ENCODE results near the gene TIE1. TPM values are rescaled to one million over a fixed set of nuclear protein-coding genes. Genes with fewer than 3 reads are reported as not detected.

TIE1 gene
- total RNA-seq, 4 donors from 2014 or later: 15.9 to 27.9 (median 20.7) TPM

DNA sequence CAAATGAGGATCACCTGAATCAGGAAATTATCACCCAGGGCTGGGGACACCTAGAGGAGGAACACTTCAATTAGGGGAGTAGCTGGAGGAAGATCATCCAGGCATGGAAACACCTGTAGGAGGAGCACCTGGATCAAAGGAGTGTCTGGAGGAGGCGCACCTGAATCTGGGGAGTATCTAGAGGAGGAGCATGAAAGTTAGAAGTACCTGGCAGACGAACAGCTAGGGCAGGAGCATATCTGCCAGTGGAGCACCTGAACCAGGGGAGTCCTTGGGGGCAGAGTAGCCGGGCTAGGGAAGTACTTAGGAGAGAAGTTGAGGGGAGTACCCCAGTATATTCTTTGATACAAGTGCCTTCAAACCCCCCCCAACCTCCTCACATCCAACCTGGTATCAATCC, 16.7 kb upstream of the TIE1 start:
- in situ Hi-C loops (cut with MboI; ENCODE audit: low sequenced_read_pairs in 4 of 4) (no loop called here), intact Hi-C loops (cut with DNase I; ENCODE audit: low total_unique reads) (no loop called here)
- Histone ChIP-seq H3K36me3 (no peaks in the 10 kb centered on the region), H3K27ac (no peak overlapping the region), H3K9me3 (no peaks in the 10 kb centered on the region), H3K4me3 (no peak overlapping the region), H3K27me3 (peaks cover 0 to 2% (median 0%) of the 10 kb centered on the region in 3 donors), H3K4me1 (no peaks in the 10 kb centered on the region)
- no peak for ATAC-seq
- TF ChIP-seq, protein P1, sequence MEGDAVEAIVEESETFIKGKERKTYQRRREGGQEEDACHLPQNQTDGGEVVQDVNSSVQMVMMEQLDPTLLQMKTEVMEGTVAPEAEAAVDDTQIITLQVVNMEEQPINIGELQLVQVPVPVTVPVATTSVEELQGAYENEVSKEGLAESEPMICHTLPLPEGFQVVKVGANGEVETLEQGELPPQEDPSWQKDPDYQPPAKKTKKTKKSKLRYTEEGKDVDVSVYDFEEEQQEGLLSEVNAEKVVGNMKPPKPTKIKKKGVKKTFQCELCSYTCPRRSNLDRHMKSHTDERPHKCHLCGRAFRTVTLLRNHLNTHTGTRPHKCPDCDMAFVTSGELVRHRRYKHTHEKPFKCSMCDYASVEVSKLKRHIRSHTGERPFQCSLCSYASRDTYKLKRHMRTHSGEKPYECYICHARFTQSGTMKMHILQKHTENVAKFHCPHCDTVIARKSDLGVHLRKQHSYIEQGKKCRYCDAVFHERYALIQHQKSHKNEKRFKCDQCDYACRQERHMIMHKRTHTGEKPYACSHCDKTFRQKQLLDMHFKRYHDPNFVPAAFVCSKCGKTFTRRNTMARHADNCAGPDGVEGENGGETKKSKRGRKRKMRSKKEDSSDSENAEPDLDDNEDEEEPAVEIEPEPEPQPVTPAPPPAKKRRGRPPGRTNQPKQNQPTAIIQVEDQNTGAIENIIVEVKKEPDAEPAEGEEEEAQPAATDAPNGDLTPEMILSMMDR (IDR thresholded peaks at IDR 0.05 in 4 of 5, conservative IDR thresholded peaks at IDR 0.05 in 1 of 5): no peak
- no peak for TF ChIP-seq POLR2A (IDR thresholded peaks at IDR 0.05)
- no peak for DNase-seq

DNA sequence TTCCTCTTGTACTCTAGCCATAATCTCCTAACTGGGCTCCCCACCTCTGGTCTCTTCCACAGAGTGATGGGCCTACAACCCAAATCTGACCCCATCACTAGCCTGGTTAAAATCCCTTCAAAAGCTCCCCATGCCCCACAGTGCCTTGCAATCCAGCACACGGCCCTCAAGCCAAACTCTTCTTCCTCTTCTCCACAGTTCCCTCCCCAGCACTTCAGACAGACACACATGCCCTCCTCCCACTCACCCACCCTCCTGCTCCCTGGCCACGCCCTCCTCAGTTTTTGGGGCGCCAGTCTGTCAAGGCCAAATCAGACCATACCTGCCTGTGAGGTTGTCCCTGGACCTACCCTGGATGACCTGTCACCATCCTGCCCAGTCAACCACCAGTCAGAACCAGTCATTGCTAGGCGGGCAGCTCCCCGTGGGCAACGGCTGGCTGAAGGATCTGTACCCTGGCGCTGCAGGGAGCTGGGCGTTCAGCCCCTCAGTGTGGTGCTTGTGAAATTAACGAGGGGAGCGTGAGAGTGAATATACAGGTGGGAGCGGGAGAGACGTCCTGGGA, 16.2 kb upstream of the TIE1 start:
- Histone ChIP-seq H3K27ac (no peak overlapping the region), H3K4me1 (no peaks in the 10 kb centered on the region), H3K36me3 (no peaks in the 10 kb centered on the region), H3K4me3 (no peak overlapping the region), H3K9me3 (no peaks in the 10 kb centered on the region), H3K27me3 (peaks cover 0 to 2% (median 0%) of the 10 kb centered on the region in 3 donors)
- no peak for DNase-seq
- intact Hi-C loops (cut with DNase I; ENCODE audit: low total_unique reads): no loop called here
- no peak for ATAC-seq
- TF ChIP-seq, protein P1 (IDR thresholded peaks at IDR 0.05 in 4 of 5, conservative IDR thresholded peaks at IDR 0.05 in 1 of 5): no peak
- TF ChIP-seq POLR2A (IDR thresholded peaks at IDR 0.05): no peak
- in situ Hi-C loops (cut with MboI; ENCODE audit: low sequenced_read_pairs in 4 of 4): no loop called here

DNA sequence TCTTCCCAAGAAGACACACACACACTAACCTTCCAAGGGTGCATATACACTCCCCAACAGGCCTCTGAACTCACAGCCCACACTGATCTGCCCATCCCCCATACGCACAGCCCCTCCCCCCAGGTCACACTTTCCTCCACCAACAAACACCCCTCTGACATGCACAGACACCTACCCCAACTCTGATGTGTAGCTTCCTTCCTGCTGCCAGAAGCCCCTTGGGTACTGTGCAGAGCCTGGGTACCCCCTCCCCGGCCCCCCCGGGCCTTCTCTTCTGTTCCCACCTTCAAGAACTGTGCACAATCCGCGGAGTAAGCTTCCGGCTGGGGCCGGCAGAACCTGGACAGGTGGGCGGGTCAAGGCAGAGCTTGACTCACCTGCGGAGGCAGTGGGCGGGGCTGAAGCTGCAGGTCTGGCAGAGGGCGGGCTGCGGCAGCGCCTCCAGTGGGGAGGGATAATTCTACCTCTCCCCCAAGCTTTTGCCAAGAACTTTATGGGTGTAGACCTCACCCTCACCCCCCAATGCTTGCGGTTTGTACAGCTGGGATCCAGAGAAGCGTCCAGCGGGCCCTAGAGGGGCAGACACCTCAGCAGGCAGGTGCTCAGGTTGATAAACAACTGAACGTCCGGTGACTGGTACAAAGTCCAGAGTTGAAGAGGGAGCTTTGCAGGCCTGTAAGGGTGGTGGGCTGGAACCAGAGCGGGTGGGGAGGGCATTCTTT, 15.4 kb upstream of the TIE1 start, which contains the start of gene C1orf210:
C1orf210 (minus strand) TSS at position 313 of the 722 bp plus-strand sequence. CDS start 2,311 bp downstream, outside the sequence.
- in situ Hi-C loops (cut with MboI; ENCODE audit: low sequenced_read_pairs in 4 of 4): no loop called here
- no peak for TF ChIP-seq POLR2A (IDR thresholded peaks at IDR 0.05)
- TF ChIP-seq, protein P1 (IDR thresholded peaks at IDR 0.05 in 4 of 5, conservative IDR thresholded peaks at IDR 0.05 in 1 of 5): no peak
- Histone ChIP-seq H3K36me3 (no peaks in the 10 kb centered on the region), H3K4me1 (no peaks in the 10 kb centered on the region), H3K27me3 (peaks cover 0 to 2% (median 0%) of the 10 kb centered on the region in 3 donors), H3K9me3 (no peaks in the 10 kb centered on the region), H3K4me3 (no peak within 1 kb of the TSS), H3K27ac (no peak within 1 kb of the TSS)
- intact Hi-C loops (cut with DNase I; ENCODE audit: low total_unique reads): no loop called here
- DNase-seq (no peak), ATAC-seq (no peak)

DNA sequence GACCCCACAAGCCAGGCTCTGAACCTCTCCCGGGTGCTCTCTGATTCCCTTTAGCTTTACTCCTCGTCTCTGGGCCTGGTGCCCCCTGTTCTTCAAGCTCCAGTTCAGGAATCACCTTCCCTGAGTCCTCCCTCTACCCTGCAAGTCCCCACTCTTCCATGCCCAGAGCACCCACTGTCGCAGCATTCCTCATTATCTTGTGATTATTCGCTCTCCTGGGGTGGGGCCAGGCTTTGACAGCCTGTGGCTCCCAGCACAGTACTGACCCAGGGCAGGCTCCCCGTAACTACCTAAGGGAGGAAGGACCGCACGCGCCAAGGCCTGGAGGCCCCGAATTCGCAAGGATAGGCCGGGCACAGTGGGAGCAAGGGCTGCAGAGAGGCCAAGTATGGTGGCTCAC, 14.7 kb upstream of the TIE1 start:
- Histone ChIP-seq H3K4me3 (no peak overlapping the region), H3K9me3 (no peaks in the 10 kb centered on the region), H3K27ac (no peak overlapping the region), H3K4me1 (no peaks in the 10 kb centered on the region), H3K36me3 (no peaks in the 10 kb centered on the region), H3K27me3 (peaks cover 0 to 2% (median 0%) of the 10 kb centered on the region in 3 donors)
- intact Hi-C loops (cut with DNase I; ENCODE audit: low total_unique reads): no loop called here
- in situ Hi-C loops (cut with MboI; ENCODE audit: low sequenced_read_pairs in 4 of 4): no loop called here
- ATAC-seq (no peak), DNase-seq (no peak)
- TF ChIP-seq, protein P1 (IDR thresholded peaks at IDR 0.05 in 4 of 5, conservative IDR thresholded peaks at IDR 0.05 in 1 of 5): no peak
- no peak for TF ChIP-seq POLR2A (IDR thresholded peaks at IDR 0.05)
